HCT116 (cell line): ENCODE results near the gene B3GALNT2. TPM values are rescaled to one million over a fixed set of nuclear protein-coding genes. Genes with fewer than 3 reads are reported as not detected.
"Not testable (repeated sequence)": the region's sequence is repeated elsewhere in the genome, so short reads cannot be mapped to it uniquely, and the experiment has no call there.

Experiments used
- ATAC-seq: fragments of 200-7000 bp; cut with Tn5 transposase; 2 replicates; pipeline ENCODE4 v1.9.1; 2020; ENCODE audit warnings: mild to moderate bottlenecking, moderate library complexity
- BruUV-seq: library from RNA; stranded (reverse); fragments of 400-500 nt; replicated peaks from 2 replicates; lab custom pipeline; 2021; lab: Mats Ljungman, UMichigan
- CTCF ChIA-PET: fragments of 300-600 bp; sonication (Branson Sonifier 250); formaldehyde crosslinking; loops from one replicate; lab custom pipeline; 2021; ENCODE audit warnings: antibody characterized with exemption; lab: Charles Lee
- POLR2A ChIA-PET: fragments of 300-600, 350-600 bp; sonication (Branson Sonifier 250); formaldehyde crosslinking; loops from one replicate; lab custom pipeline; 2021; ENCODE audit warnings: antibody characterized with exemption; lab: Charles Lee
- RAD21 ChIA-PET, 2 experiments: fragments of 300-600 bp; sonication (Branson Sonifier 250); formaldehyde crosslinking; loops; one replicate each; lab custom pipeline; 2023; ENCODE audit warnings: low total read pairs in 2 of 2; ENCODE audit not compliant: uncharacterized antibody in 2 of 2, unreplicated experiment in 2 of 2, low non-redundant PET in 1 of 2; lab: Charles Lee
- DNase-seq: peaks from one replicate; pipeline ENCODE4 v3.0.0-alpha.2; 2010; ENCODE audit warnings: low read depth, low spot score
- H2AFZ ChIP-seq: fragments of 200-600 bp; shearing (Covaris generic), sonication (generic); 2 replicates; pipeline ENCODE4 v1.6.1; 2017; ENCODE audit warnings: low read depth, mixed run types, mixed read lengths, antibody characterized with exemption, low read length; ENCODE audit not compliant: poor library complexity, severe bottlenecking
- H3K27ac ChIP-seq: 2 replicates; pipeline ENCODE4 v1.5.1; 2012; ENCODE audit warnings: low read depth, low read length
- H3K27me3 ChIP-seq: fragments of 200-600 bp; sonication (generic); 2 replicates; pipeline ENCODE4 v1.6.1; 2016; ENCODE audit warnings: mixed run types, low read length, mixed read lengths; ENCODE audit not compliant: insufficient read depth
- H3K36me3 ChIP-seq, 2 experiments: fragments of 200-500 bp in 1 of 2; fragments of 200-600 bp in 1 of 2; sonication (Bioruptor generic) in 1 of 2; sonication (generic) in 1 of 2; 2 replicates each; pipeline versions ENCODE4 v1.5.1 to v1.6.1; 2014 to 2016; ENCODE audit warnings: low read length in 2 of 2, inconsistent platforms in 1 of 2, mixed read lengths in 1 of 2, mixed run types in 1 of 2; ENCODE audit not compliant: insufficient read depth in 2 of 2, control insufficient read depth in 1 of 2
- H3K4me1 ChIP-seq, 2 experiments: fragments of 200-600 bp in 1 of 2; sonication (generic) in 1 of 2; 2 replicates each; pipeline versions ENCODE4 v1.5.1 to v1.6.1; 2012 to 2017; ENCODE audit warnings: low read length in 2 of 2, inconsistent platforms in 1 of 2, mild to moderate bottlenecking in 1 of 2, mixed read lengths in 1 of 2, mixed run types in 1 of 2, moderate library complexity in 1 of 2; ENCODE audit not compliant: insufficient read depth in 2 of 2, control insufficient read depth in 1 of 2
- H3K4me2 ChIP-seq: fragments of 200-600 bp; sonication (generic); 2 replicates; pipeline ENCODE4 v1.6.1; 2017; ENCODE audit warnings: mixed run types, low read length, mixed read lengths
- H3K4me3 ChIP-seq, 2 experiments: fragments of 200-600 bp in 1 of 2; sonication (generic) in 1 of 2; replicated peaks in 1 of 2; 2 replicates each; pipeline ENCODE4 v1.5.1; 2011 to 2016; ENCODE audit warnings: low read length in 2 of 2, control low read depth in 1 of 2, low read depth in 1 of 2, mild to moderate bottlenecking in 1 of 2, mixed read lengths in 1 of 2, mixed run types in 1 of 2
- H3K79me2 ChIP-seq: fragments of 200-600 bp; sonication (generic); 2 replicates; pipeline ENCODE4 v1.6.1; 2017; ENCODE audit warnings: mild to moderate bottlenecking, mixed run types, low read length, moderate library complexity, mixed read lengths; ENCODE audit not compliant: insufficient read depth
- H3K9ac ChIP-seq: fragments of 200-600 bp; sonication (generic); 2 replicates; pipeline ENCODE4 v1.6.1; 2016; ENCODE audit warnings: low read length, mixed read lengths
- H3K9me2 ChIP-seq: fragments of 200-600 bp; sonication (generic), shearing (Covaris generic); 2 replicates; pipeline ENCODE4 v1.6.1; 2017; ENCODE audit warnings: mixed run types, mild to moderate bottlenecking, moderate library complexity; ENCODE audit not compliant: insufficient read depth
- H3K9me3 ChIP-seq, 2 experiments: fragments of 200-500 bp in 1 of 2; fragments of 200-600 bp in 1 of 2; sonication (Bioruptor generic) in 1 of 2; sonication (generic) in 1 of 2; 2 replicates each; pipeline ENCODE4 v1.6.1; 2014 to 2017; ENCODE audit warnings: low read length in 2 of 2, mixed read lengths in 2 of 2, inconsistent platforms in 1 of 2, low read depth in 1 of 2, mild to moderate bottlenecking in 1 of 2, mixed run types in 1 of 2, moderate library complexity in 1 of 2; ENCODE audit not compliant: control insufficient read depth in 1 of 2, insufficient read depth in 1 of 2
- H4K20me1 ChIP-seq: fragments of 200-600 bp; sonication (generic), shearing (Covaris generic); 2 replicates; pipeline ENCODE4 v1.6.1; 2017; ENCODE audit warnings: mixed run types, mild to moderate bottlenecking, moderate library complexity; ENCODE audit not compliant: insufficient read depth
- ATF3 ChIP-seq: IDR thresholded peaks from 2 replicates; pipeline ENCODE4 v1.6.1; 2012
- POLR2A ChIP-seq: IDR thresholded peaks from 2 replicates; pipeline ENCODE4 v1.7.0; 2011; ENCODE audit warnings: borderline replicate concordance; ENCODE audit not compliant: insufficient read depth, insufficient read length; ENCODE audit errors: extremely low read depth
- SRF ChIP-seq: IDR thresholded peaks from 2 replicates; pipeline ENCODE4 v1.6.1; 2012; ENCODE audit warnings: low read depth
- ZBTB33 ChIP-seq: IDR thresholded peaks from 2 replicates; pipeline ENCODE4 v1.6.1; 2011; ENCODE audit warnings: mild to moderate bottlenecking, low read length, moderate library complexity; ENCODE audit not compliant: insufficient replicate concordance; ENCODE audit errors: extremely low read depth
- intact Hi-C: fragments of 100-400 bp; cut with micrococcal nuclease; formaldehyde crosslinking; loops from 2 replicates; pipeline ENCODE4 v1.10.0; 2022
- total RNA-seq: library from RNA; stranded (reverse); gene quantifications from one replicate; pipeline ENCODE4 v1.2.1, GENCODE V29; 2021; ENCODE audit not compliant: unreplicated experiment

B3GALNT2 gene
- total RNA-seq, 1 experiment from 2014 or later: 36.8 TPM

- H3K9me2 ChIP-seq: no peaks in the 10 kb centered on the region
- ChIA-PET CTCF (no interaction called here), RAD21 (no interaction called here), POLR2A (no interaction called here)
- ATAC-seq (no peak), DNase-seq (no peak)
- no TSS peak for BruUV-seq
- H3K9ac ChIP-seq: no peak overlapping the region
- H3K9me3 ChIP-seq: no peaks in the 10 kb centered on the region
- TF ChIP-seq ZBTB33 (no peak), POLR2A (no peak), ATF3 (no peak), SRF (no peak)
- H3K4me1 ChIP-seq: no peaks in the 10 kb centered on the region
- no peaks in the 10 kb centered on the region for H4K20me1 ChIP-seq
- H3K27ac ChIP-seq: no peak overlapping the region
- H2AFZ ChIP-seq: no peak overlapping the region
- no peak overlapping the region for H3K4me2 ChIP-seq
- intact Hi-C loops: no loop called here
- H3K36me3 ChIP-seq: peaks cover 5 to 9% of the 10 kb centered on the region in 2 experiments; a peak in 1 of 4 replicates
- H3K27me3 ChIP-seq: no peaks in the 10 kb centered on the region
- H3K79me2 ChIP-seq: no peaks in the 10 kb centered on the region
- no peak overlapping the region for H3K4me3 ChIP-seq
Measured at GRCh38 chr1:235460770-235461169, 43.5 kb downstream of the B3GALNT2 start.

- H3K4me2 ChIP-seq, DNase-seq, H3K79me2 ChIP-seq, RAD21 ChIA-PET, ATAC-seq, H4K20me1 ChIP-seq, H3K27me3 ChIP-seq, H2AFZ ChIP-seq, H3K27ac ChIP-seq, CTCF ChIA-PET, intact Hi-C loops, H3K9ac ChIP-seq, H3K9me2 ChIP-seq, BruUV-seq, H3K9me3 ChIP-seq, POLR2A ChIA-PET, H3K4me1 ChIP-seq, H3K36me3 ChIP-seq, H3K4me3 ChIP-seq: not testable (repeated sequence)
Measured at GRCh38 chr1:235457856-235458255, 46.4 kb downstream of the B3GALNT2 start.
